ENCODE results near the gene FLVCR1. TPM values are rescaled to one million over a fixed set of nuclear protein-coding genes. Genes with fewer than 3 reads are reported as not detected.

FLVCR1 gene
- total RNA-seq, 2 experiments from 2014 or later, result 16.5 to 22.4 TPM

GRCh38 chr1:212867192-212867591 is 9.1 kb downstream of the FLVCR1 start:
- POLR2A ChIA-PET, result interaction anchor here (0.6 kb wide), 1 partner anchor 68 kb away, joined by 3 read pairs; no protein-coding TSS in a partner anchor
- no peak overlapping the region for H2AFZ ChIP-seq (ENCODE audit: low read length)
- CTCF ChIA-PET (ENCODE audit: unreplicated experiment), result no interaction called here
- no peaks in the 10 kb centered on the region for H3K9me2 ChIP-seq (ENCODE audit: insufficient read depth, low read length)
- peaks cover 4% of the 10 kb centered on the region; the same call in 1 of the 2 replicates for H3K9me3 ChIP-seq (ENCODE audit: low read length)
- no peak overlapping the region for H3K27ac ChIP-seq (ENCODE audit: low read depth, low read length, poor library complexity, severe bottlenecking)
- no TSS peak for BruUV-seq (replicated peaks)
- peaks cover 77% of the 10 kb centered on the region for H3K36me3 ChIP-seq (ENCODE audit: insufficient read depth, low read length)
- H3K79me2 ChIP-seq (ENCODE audit: insufficient read depth, low read depth, low read length), result peaks cover 19% of the 10 kb centered on the region
- H3K4me2 ChIP-seq (ENCODE audit: low read length), result no peak overlapping the region
- H3K4me1 ChIP-seq (ENCODE audit: insufficient read depth, low read length, poor library complexity, severe bottlenecking), result peaks cover 2% of the 10 kb centered on the region
- intact Hi-C loops (cut with micrococcal nuclease; ENCODE audit: unreplicated experiment), result no loop called here
- no peak for TF ChIP-seq CTCF (conservative IDR thresholded peaks at IDR 0.05; ENCODE audit: low read length)
- no peak for TF ChIP-seq EZH2phosphoT487 (IDR thresholded peaks at IDR 0.05; ENCODE audit: borderline replicate concordance, low read depth, low read length)
- H4K20me1 ChIP-seq (ENCODE audit: insufficient read depth, low read length), result no peaks in the 10 kb centered on the region
- H3K4me3 ChIP-seq (ENCODE audit: low read depth, low read length, poor library complexity, severe bottlenecking), result no peak overlapping the region
- DNase-seq (ENCODE audit: low spot score), result no peak

- DNase-seq (ENCODE audit: low spot score), result no peak
- Histone ChIP-seq H3K4me2 (ENCODE audit: low read length) (no peak overlapping the region), H3K4me3 (ENCODE audit: low read depth, low read length, poor library complexity, severe bottlenecking) (no peak overlapping the region), H3K9me2 (ENCODE audit: insufficient read depth, low read length) (no peaks in the 10 kb centered on the region), H3K27ac (ENCODE audit: low read depth, low read length, poor library complexity, severe bottlenecking) (no peak overlapping the region), H3K36me3 (ENCODE audit: insufficient read depth, low read length) (peaks cover 83% of the 10 kb centered on the region), H3K79me2 (ENCODE audit: insufficient read depth, low read depth, low read length) (no peaks in the 10 kb centered on the region), H3K4me1 (ENCODE audit: insufficient read depth, low read length, poor library complexity, severe bottlenecking) (no peaks in the 10 kb centered on the region), H4K20me1 (ENCODE audit: insufficient read depth, low read length) (no peaks in the 10 kb centered on the region), H3K9me3 (ENCODE audit: low read length) (no peaks in the 10 kb centered on the region), H2AFZ (ENCODE audit: low read length) (no peak overlapping the region)
- no TSS peak for BruUV-seq (replicated peaks)
- TF ChIP-seq EZH2phosphoT487 (IDR thresholded peaks at IDR 0.05; ENCODE audit: borderline replicate concordance, low read depth, low read length), result no peak
- TF ChIP-seq CTCF (conservative IDR thresholded peaks at IDR 0.05; ENCODE audit: low read length), result no peak
- ChIA-PET CTCF (ENCODE audit: unreplicated experiment) (interaction anchor here (0.6 kb wide), 1 partner anchor 14 kb away, joined by 3 read pairs; the partner anchor contains the start of gene FLVCR1), POLR2A (interaction anchor here (0.7 to 0.8 kb wide), 3 partner anchors 9 to 304 kb away, joined by 3 to 5 read pairs (median 4); no protein-coding TSS in a partner anchor)
- intact Hi-C loops (cut with micrococcal nuclease; ENCODE audit: unreplicated experiment), result no loop called here
Measured at GRCh38 chr1:212871976-212872375, 13.9 kb downstream of the FLVCR1 start.

- H3K27ac ChIP-seq (ENCODE audit: low read depth, low read length, poor library complexity, severe bottlenecking), result no peak overlapping the region
- no peaks in the 10 kb centered on the region for H3K9me3 ChIP-seq (ENCODE audit: low read length)
- no peaks in the 10 kb centered on the region for H4K20me1 ChIP-seq (ENCODE audit: insufficient read depth, low read length)
- no peak overlapping the region for H2AFZ ChIP-seq (ENCODE audit: low read length)
- intact Hi-C loops (cut with micrococcal nuclease; ENCODE audit: unreplicated experiment), result no loop called here
- no peaks in the 10 kb centered on the region for H3K4me1 ChIP-seq (ENCODE audit: insufficient read depth, low read length, poor library complexity, severe bottlenecking)
- CTCF ChIA-PET (ENCODE audit: unreplicated experiment), result no interaction called here
- H3K9me2 ChIP-seq (ENCODE audit: insufficient read depth, low read length), result no peaks in the 10 kb centered on the region
- POLR2A ChIA-PET, result no interaction called here
- DNase-seq (ENCODE audit: low spot score), result no peak
- no peaks in the 10 kb centered on the region for H3K79me2 ChIP-seq (ENCODE audit: insufficient read depth, low read depth, low read length)
- H3K36me3 ChIP-seq (ENCODE audit: insufficient read depth, low read length), result peaks cover 85% of the 10 kb centered on the region
- BruUV-seq (replicated peaks), result no TSS peak
- TF ChIP-seq EZH2phosphoT487 (IDR thresholded peaks at IDR 0.05; ENCODE audit: borderline replicate concordance, low read depth, low read length), result no peak
- no peak for TF ChIP-seq CTCF (conservative IDR thresholded peaks at IDR 0.05; ENCODE audit: low read length)
- no peak overlapping the region for H3K4me3 ChIP-seq (ENCODE audit: low read depth, low read length, poor library complexity, severe bottlenecking)
- no peak overlapping the region for H3K4me2 ChIP-seq (ENCODE audit: low read length)
Measured at GRCh38 chr1:212873518-212873917, 15.4 kb downstream of the FLVCR1 start.
